Brain pericyte (primary cell): ENCODE results near the gene SPATA16.
"Not testable (repeated sequence)": the region's sequence is repeated elsewhere in the genome, so short reads cannot be mapped to it uniquely, and the experiment has no call there.

Experiments
- DNase-seq: peaks from one replicate; pipeline ENCODE4 v3.0.0-alpha.2; 2012; ENCODE audit warnings: low read depth, low spot score

SPATA16 gene

DNA sequence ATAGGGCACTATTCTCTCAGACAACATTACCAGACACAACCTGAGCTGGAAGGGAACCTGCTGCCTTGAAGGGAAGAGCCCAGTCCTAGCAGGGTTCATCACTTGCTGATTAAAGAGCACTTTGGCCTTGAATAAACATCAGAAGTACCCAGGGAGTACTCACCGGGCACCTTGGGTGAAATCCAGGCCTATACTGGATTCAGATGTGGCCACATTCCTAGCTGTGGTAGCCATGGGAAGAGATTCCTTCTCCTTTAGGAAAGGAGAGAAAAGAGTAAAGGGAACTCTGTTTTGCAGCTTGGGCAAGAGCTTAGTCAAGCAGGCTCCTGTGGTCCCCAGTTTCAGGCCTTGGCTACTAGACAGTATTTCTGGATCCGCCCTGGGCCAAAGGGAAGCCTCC is 195.0 kb downstream of the SPATA16 start:
- DNase-seq, result no peak

DNA sequence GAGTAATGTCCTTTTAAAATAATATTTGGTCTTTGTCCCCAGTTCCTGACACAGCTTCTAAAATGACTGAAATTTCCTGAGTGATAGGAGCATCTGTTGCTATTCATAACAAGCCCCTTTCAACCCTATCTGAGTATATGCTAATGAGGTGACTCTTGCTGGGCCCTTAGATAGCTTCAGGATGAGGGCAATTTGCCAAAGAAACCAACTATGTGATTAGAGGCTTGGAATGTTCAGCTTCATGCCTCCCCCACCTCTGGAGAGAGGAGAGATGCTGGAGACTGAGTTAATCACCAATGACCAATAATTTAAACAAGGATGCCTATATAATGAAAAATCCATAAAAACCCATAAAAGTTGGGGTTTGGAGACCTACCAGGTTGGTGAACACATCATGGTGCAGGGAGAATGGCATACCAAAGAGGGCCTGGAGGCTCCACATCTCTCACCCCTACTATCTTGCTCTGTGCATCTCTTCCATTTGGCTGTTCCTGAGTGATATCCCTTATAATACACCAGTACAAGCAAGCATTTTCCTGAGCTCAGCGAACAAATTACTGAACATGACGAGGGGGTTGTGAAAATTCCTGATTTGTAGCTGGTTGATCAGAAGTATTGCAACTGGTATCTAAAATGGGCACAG is 201.3 kb downstream of the SPATA16 start:
- no peak for DNase-seq

DNA sequence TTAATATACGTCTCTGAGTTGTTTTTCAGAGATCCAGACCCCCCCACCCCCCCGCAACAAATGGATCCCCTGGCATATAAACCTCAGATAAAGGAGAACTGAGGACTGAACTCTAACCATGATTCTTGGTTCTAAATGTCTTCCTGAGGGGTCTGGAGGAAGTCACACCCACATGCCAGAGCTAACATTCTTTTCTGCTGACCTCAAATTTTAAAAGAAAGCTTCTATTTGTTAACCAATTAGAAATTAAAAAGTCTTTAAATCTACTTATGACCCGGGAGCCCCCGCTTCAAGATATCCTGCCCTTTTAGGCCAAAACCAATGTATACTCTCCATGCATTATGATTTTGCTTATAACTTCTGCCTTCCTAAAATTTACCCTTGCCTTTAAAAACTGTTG is 202.2 kb downstream of the SPATA16 start:
- no peak for DNase-seq

DNA sequence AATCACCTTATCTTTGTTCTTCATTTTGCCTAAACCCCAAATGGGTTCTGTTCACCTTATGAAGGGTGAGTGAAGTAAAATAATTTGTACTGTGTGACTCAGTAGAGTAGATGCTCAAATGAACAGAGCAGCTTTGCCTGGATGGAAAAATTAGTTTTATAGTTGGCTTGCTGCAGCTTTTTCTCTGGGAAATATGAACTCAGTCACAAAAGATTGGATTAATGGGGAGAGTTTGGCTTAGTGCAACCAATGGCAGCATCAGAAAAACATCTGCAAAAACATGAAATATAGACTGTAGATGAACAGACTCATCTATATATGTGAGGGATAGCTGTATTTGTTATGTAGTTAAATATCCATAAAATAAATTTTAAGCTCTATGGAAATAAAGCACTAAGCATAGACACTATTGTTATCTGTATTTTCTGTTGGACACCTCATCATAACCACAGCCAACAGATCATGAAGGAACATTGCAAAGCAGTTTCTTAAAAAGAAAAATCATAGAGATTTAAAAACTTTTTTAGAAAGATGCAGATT is 209.2 kb downstream of the SPATA16 start:
- DNase-seq, result no peak

DNA sequence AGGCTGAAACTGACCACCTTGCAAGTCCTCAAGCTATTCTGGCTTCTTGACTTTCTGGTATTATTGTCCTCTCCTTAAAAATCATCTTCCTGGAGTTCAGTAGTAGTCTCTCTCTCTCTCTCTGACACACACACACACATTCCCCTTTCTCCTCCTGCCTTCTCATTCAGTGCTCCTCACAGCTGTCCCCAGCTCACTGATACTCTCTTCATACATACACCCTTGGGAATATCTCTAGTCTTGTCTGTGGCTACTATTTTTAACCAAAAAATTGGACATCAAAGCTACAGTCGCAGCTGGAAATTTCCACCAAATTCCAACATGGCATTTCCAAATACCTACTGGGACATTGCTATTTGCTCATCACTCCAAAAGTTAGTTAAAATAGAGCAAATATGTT is 211.6 kb downstream of the SPATA16 start:
- no peak for DNase-seq

DNA sequence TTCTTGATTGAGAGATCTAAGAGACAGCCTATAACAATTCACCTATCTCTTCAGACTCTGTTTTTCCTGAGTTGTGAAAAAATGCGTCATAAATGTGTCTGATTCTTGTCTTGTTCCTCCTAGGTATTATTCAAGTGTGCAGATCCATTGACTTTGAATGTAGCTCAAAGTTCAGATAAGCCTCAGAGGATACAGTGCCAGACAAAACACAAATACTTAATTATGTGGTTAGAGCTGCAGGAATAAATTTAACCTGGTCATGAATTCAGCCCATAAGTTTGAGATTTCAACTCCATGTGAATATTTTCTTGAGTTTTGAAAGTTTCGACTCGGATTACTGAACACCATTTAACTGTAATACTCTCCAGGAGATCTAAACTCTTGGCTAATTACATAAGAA is 216.5 kb downstream of the SPATA16 start:
- DNase-seq, result no peak

DNA sequence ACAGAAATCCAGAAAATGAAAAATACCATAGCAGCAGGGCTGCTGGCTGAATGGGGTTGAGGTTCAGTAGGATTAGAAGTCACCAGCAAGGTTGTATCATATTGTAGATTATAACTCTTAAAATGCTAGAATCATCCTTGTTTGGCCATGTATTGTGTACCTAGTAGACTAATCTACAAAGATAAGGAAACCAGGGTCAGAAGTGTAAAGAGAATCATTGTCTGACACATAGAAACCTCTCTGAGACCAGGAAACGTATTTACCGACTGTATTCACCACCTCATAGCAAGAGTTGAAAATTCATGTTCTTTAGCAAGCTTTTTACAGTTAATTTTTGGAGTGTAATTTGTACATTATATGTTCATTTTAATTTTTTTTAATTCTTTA is 221.7 kb downstream of the SPATA16 start:
- DNase-seq, result no peak

DNA sequence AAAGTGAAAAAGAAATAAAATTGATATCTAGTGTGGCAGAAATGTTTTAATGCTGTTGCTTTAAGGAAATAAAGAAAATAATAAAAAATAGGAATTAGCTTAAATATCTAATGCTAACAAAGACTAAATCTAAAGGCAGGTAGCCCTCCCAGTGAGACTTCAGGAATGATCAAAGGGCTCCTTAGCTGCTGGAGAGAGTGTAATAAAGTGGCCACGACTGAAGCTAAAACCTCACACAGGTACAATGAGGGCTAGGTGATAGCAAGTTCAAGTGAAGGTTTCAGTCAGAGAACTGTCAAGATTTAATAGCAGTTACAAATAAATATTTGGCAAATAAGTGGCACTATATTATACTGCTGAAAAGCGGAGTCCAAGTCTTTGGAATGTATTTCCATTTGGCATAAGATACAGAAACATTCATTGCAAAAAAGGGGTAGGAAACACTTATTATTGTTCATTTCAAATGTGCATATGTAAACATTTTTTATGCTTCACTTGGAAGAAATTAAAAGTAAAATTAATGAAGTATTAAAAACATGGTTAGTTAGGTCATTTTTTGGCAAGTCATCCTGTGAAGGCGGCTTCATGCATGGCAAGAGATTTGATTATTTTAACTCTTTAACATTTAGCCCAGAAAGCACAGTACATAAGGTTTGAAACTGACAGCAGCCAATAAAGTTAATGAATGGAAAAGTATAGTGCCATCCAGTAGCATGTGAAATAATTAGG is 222.3 kb downstream of the SPATA16 start:
- no peak for DNase-seq

DNA sequence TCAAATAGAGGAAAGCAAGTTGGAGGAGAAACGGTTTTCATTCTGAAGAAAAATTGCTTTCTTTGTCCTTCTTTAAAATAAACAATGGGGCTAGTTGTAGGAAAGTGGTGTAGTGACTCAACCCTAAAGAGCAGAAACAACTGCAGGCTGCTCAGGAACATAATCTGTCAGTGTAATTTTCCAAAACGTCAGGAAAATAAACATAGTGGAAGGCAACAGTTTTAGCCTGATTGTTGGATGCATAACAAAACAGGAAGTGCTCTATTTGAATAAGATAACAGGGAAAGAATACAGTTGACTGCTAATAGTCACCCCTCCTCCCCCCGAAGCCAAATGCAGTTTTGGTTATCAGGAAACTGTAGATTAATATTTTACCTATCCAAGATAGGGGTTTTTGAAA is 222.9 kb downstream of the SPATA16 start:
- no peak for DNase-seq

DNA sequence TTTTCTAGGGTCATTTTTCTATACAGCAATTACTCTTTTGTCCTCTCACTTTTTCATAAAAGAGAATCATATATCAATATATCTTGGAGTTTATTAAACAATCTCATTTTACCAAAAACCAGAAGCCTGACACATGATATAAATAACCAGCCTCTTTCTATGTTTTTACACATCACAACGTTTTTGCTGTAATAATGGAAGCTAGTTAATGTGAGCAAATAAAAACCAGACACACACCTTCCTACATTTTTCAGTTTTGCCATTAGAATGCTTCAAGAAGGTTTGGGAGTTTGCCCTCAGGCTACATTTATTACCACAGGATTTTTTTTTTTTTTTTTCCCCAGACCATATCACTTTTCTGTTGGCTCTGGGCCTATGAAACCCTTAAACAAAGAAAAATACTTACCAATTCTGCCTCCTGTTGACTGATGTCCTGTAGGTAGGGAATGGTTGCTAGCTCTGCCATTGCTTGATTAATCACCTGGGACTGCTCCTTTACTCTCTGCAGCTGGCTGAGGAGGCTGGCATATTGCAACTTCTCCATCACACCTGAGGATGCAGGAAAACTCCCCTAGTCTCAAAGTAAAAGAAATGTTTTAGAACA is 225.0 kb downstream of the SPATA16 start:
- no peak for DNase-seq

DNA sequence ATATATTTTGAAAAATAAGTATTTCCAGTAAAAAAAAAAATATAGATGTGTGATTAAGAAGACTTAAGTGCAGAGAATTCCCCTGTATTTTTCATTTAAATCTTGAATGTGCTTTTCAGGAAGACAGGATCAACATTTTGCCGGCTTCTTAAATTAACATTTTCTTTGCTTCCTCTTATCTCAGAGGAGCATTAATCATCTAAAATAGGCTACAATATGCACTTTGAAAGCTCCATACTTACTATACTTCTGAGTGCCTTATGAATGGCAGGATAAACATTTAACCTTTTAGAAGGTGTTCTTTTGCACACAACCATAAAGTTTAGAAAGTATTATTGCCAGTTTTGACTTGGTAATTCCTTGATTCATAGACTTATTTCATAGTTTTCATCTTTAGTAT is 226.2 kb downstream of the SPATA16 start:
- DNase-seq, result no peak

DNA sequence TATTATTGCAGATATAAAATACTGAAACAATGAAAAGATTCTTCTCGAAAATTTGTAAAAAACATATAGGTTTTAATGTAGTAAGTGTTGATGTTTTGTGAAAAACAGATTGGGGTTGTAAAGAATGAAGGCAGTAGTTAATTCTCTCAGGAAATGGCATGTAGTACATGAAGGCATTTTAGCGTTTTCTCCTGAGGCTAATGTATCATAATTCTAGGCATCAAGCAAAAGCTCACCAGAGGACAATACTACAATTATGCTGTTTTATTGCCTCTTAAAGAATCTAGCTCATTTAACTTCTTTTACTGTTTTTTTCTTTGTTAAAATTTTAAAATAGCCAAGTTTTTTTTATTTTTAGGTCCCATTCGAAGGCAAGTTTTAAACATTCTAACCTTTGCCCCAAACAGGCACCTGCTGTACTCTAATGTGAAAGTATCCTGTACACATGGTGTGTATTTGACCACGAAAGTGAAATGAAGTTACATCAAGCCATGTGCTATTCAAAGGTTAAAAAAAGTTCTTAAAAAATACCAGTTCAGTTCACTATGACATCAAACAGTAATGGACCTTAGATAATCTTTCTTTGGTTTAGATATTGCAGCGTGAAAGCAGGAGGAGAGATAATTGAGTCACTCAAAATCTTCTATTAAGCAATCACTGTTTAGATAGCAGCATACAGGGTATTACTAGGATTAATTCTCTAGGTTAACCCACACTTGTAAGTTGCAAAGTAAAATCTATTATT is 227.0 kb downstream of the SPATA16 start:
- DNase-seq, result no peak

DNA sequence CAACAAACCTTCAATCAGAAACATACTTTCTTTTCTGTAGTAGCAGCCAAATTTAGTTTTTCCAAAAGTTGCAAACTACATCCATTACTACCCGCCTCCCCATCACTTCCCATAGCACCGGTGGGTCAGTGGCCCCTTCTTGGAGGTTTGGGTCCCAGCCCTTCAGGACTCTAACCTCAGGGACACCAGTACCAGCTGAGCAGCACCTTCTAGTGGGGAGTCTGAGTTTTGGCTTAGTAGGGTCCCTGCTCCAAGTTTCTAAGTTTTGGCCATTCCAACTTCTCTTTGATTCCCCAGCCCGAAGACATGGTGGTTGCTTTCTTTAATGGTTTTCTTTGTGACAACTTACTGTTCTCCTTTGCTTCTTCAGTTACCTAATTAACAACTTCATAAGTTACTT is 229.9 kb downstream of the SPATA16 start:
- no peak for DNase-seq

DNA sequence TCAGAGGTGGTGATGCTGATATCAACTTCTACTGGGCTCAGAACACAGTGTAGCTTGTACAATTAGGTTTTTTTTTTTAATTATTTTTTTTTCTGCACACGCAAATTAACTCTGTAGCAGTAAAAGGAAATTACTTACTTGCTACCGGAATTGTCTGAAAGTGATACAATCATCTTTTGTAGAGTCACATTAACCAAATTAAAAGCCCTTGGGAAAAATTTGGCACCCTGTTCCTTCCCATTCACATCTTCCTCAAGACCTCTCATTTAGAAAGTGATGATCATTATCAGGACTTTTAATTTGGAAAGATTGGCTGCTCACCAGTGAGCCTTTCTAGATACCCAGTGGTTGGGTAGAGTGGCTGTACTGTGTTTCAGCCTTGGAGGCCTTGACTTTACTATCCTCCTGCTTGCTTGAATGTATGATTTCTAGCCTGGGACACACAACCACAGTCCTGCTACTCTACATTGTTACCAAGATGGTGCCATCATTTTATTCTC is 232.2 kb downstream of the SPATA16 start:
- no peak for DNase-seq

DNA sequence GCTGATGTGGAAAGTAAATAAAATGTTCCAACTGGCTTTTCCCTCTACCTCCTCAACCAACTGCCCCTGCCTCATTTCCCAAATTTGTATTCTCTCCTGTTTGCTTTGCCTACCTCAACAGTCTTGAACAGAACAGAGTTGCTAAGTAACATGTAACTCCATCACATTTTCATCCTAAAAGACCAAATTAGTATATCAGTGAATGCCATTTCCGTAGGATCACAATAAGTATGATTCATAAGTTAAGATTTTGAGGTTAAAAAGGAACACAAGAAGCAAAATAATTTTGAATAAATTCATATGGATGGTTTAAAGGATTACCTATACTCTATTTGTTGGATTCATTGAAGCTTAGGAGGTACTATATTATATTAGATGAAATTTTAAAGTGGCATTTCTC is 235.6 kb downstream of the SPATA16 start:
- DNase-seq, result no peak

DNA sequence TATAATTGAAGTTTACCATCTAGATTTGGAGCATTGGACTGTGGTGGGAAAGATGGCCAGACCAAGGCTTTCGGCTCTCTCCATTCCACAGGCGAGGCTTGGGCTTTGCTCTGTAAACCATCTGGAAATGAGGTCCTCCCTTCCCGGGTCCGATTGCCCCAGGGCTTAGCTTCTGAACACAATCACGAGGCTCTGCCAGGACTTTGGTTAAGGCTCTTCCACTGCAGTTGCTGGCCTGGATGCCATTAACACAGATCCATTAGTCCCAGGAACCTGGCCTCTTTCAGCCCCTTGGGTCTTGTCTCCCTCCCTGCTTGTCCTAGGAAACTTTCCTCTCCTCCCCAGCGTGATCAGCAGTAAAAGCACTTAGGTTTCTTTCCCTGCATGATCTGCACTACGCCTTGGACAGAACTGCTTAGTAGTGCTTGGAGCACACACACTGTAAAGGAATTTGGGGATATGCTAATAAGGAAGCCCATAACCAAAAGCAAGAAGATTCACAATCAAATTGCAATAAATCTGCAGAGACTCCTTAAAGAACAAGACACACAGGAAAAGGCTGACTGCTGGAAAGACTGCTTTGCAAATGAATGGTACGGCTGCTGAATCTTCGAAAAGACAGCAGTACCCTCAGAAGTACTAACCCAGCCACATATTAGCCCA is 236.2 kb downstream of the SPATA16 start:
- no peak for DNase-seq

DNA sequence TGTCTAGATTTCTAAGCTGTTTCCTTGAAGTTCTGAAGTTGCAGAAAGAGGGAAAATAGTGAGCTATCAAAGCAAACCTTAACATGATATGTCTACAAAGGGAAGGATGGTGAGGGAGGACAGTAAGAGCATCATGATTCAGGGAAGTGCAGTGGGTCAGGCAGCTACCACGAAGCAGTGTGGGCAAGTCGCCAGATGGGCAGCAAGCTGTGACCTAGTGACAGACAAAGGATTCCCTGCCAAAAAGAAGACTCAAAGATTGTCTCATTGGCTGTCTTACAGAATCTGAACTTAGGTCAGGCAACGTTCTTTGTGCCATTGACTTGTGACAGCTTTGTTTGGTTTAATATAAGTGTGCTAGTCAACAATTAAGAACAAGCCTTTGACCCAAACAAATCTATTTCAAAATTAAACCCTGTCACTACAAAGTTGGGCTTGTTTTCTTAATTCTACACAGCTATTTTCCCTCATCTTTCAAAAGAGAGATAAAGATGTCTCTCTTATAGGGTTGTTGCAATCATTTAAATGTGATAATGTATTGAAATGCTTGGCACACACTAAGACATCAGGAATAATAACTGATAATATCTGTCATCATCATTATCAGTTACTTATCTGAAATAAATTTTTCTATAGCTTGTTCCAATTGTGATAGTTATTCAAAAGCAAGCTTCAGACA is 237.3 kb downstream of the SPATA16 start:
- DNase-seq, result no peak

DNA sequence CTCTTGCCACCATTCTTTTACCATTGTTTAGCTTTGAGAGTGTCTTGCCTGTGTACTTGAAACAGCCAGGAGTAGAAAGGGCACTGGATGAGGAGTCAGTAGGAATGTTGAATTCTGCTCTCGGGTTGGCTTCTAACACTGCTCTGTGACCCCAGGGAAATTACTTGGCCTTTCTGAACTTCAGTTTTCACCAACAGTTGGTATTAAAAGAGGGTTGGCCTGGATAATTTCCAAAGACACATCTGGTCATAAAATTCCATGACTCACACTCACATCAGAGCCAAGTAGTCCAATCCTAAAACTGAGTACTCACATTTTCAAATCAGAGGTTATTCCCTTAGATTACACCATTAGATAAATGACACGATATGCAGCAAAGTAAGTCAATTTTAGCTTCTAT is 248.9 kb downstream of the SPATA16 start:
- DNase-seq, result no peak

DNA sequence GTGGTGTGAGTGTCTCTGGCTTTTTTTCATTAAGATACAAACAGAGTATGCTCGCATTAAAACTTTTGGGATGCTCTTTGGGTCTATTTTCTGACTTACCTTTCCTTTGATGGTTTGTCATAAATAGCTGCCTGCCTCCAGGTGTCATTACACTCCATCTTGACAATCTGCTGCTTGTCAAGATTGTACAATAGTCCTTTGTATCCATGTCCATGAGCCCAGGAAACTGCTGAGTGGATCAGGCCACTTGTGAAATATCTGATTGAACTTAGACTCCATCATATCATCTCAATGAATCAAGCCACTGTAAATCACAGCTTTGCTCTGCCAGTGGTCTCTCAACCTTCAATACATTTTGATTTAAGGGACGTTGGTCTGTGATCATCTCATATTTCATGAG is 255.3 kb downstream of the SPATA16 start:
- no peak for DNase-seq

DNA sequence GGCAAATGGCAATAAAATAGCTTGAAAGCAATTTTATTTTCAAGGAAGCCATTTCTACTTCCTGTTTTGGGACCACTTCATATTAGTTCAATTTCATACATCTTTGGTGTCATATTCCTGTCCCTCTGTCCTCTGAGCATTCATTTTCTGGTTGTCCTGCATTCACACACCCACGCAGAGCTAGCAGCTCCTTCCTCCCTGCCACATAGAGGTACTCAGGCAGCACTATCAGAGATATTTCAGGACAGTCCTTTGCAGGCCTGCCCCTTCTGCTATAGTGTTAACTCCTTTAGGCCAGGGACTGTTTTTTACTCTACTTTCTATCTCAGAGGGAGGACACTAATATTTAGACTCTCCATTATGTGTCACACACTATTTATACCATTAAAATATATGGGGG is 258.5 kb downstream of the SPATA16 start:
- DNase-seq, result no peak

DNA sequence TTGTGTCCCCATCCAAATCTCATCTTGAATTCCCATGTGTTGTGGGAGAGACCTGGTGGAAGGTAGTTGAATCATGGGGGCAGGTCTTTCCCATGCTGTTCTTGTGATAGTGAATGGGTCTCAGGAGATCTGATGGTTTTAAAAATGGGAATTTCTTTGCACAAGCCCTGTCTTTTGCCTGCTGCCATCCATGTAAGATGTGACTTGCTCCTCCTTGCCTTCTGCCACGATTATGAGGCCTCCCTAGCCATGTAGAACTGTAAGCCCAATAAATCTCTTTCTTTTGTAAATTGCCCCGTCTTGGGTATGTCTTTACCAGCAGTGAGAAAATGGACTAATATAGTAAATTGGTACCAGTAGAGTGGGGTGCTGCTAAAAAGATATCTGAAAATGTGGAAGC is 261.7 kb downstream of the SPATA16 start:
- DNase-seq, result not testable (repeated sequence)
